HT1080 (cell line): ENCODE measurements around the gene IGFALS. TPM values are rescaled to one million over a fixed set of nuclear protein-coding genes. Genes with fewer than 3 reads are reported as not detected.

Experiments used
- DNase-seq: peaks from one replicate; pipeline ENCODE4 v3.0.0-alpha.2; 2015; ENCODE audit warnings: low read depth
- total RNA-seq: library from RNA; depleted of rRNA; stranded (reverse); fragments of >200 nt; shearing (Covaris generic); gene quantifications from 2 replicates; pipeline ENCODE4 v1.2.3, GENCODE V29; 2014

The IGFALS gene
- total RNA-seq, 1 experiment from 2014 or later, result not detected

- DNase-seq, result no peak
These were observed 3.3 kb downstream of the IGFALS start for GRCh38 chr16:1790261-1790610.

- DNase-seq, result no peak
These were observed 3.9 kb downstream of the IGFALS start for GRCh38 chr16:1789643-1790045.

- DNase-seq, result no peak
These were observed 4.8 kb downstream of the IGFALS start for GRCh38 chr16:1788708-1789100.

GRCh38 chr16:1788095-1788707, 5.3 kb downstream of the IGFALS start:
- DNase-seq, result no peak

- no peak for DNase-seq
These were observed 6.0 kb downstream of the IGFALS start for GRCh38 chr16:1787322-1788094.

GRCh38 chr16:1787056-1787321, 6.5 kb downstream of the IGFALS start:
- DNase-seq, result no peak

- DNase-seq, result no peak
These were observed 7.1 kb downstream of the IGFALS start for GRCh38 chr16:1786242-1787055.

- no peak for DNase-seq
These were observed 7.7 kb downstream of the IGFALS start for GRCh38 chr16:1785846-1786170.

- DNase-seq, result no peak
These were observed 8.3 kb downstream of the IGFALS start for GRCh38 chr16:1784977-1785845.

GRCh38 chr16:1782408-1783264, 10.9 kb downstream of the IGFALS start, which contains the start of the genes NUBP2 and SPSB3:
NUBP2 (plus strand) TSS chr16:1782960; CDS start chr16:1783021, 61 bp downstream.
SPSB3 (minus strand) TSS chr16:1782571; CDS start chr16:1781483, 1,088 bp downstream.
- DNase-seq, result peak; percentile 100

- no peak for DNase-seq
These were observed 11.6 kb downstream of the IGFALS start for GRCh38 chr16:1781758-1782407.

GRCh38 chr16:1781254-1781653, 12.3 kb downstream of the IGFALS start:
- no peak for DNase-seq

- no peak for DNase-seq
These were observed 12.8 kb downstream of the IGFALS start for GRCh38 chr16:1780677-1781072.

GRCh38 chr16:1779741-1780676, 13.5 kb downstream of the IGFALS start:
- DNase-seq, result no peak

GRCh38 chr16:1779234-1779701, 14.2 kb downstream of the IGFALS start:
- DNase-seq, result no peak

GRCh38 chr16:1778200-1779179, 15.0 kb downstream of the IGFALS start:
- DNase-seq, result no peak

GRCh38 chr16:1777375-1778199, 15.9 kb downstream of the IGFALS start:
- no peak for DNase-seq
